ENCODE measurements around the gene ELMOD1. TPM values are rescaled to one million over a fixed set of nuclear protein-coding genes. Genes with fewer than 3 reads are reported as not detected.
"Not testable (repeated sequence)": the region's sequence is repeated elsewhere in the genome, so short reads cannot be mapped to it uniquely, and the experiment has no call there.

ELMOD1 gene
- total RNA-seq, 1 donor = under 0.01 TPM

GRCh38 chr11:107563702-107564101 lies 27.2 kb upstream of the ELMOD1 start:
- peak overlapping the region; percentile 51 for H2AFZ ChIP-seq (ENCODE audit: low read length)
- peak; percentile 68 for TF ChIP-seq CTCF (IDR thresholded peaks at IDR 0.05; ENCODE audit: extremely low read depth, low read depth, low read length)
- H3K27ac ChIP-seq (ENCODE audit: low read depth, low read length) = peak overlapping the region; percentile 86
- H3K27me3 ChIP-seq (ENCODE audit: insufficient read depth, low read length) = peaks cover 3% of the 10 kb centered on the region
- DNase-seq (ENCODE audit: insufficient read length, low spot score, missing footprints) = no peak
- peaks cover 9% of the 10 kb centered on the region for H3K79me2 ChIP-seq (ENCODE audit: insufficient read depth, low read length)
- H4K20me1 ChIP-seq (ENCODE audit: insufficient read depth, low read length) = no peaks in the 10 kb centered on the region
- H3K4me2 ChIP-seq (ENCODE audit: insufficient read depth, low read length) = peak overlapping the region; percentile 89
- H3K36me3 ChIP-seq (ENCODE audit: insufficient read depth, low read length) = no peaks in the 10 kb centered on the region
- no peaks in the 10 kb centered on the region for H3K9me3 ChIP-seq (ENCODE audit: low read depth, low read length)
- peaks cover 50% of the 10 kb centered on the region for H3K4me1 ChIP-seq (ENCODE audit: insufficient read depth, low read length)
- H3K4me3 ChIP-seq (ENCODE audit: insufficient read depth, low read length) = peak overlapping the region; percentile 3

GRCh38 chr11:107564877-107565218 lies 26.1 kb upstream of the ELMOD1 start:
- TF ChIP-seq CTCF (IDR thresholded peaks at IDR 0.05; ENCODE audit: extremely low read depth, low read depth, low read length) = no peak
- Histone ChIP-seq H3K27ac (ENCODE audit: low read depth, low read length) (peak overlapping the region; percentile 83), H3K27me3 (ENCODE audit: insufficient read depth, low read length) (peaks cover 4% of the 10 kb centered on the region)

GRCh38 chr11:107565219-107565937 lies 25.6 kb upstream of the ELMOD1 start, which contains the start of gene ALKBH8:
Gene ALKBH8, minus strand, starts transcription at chr11:107565735. Its CDS starts 4,842 bp downstream, at chr11:107560893.
- no peaks in the 10 kb centered on the region for H3K36me3 ChIP-seq (ENCODE audit: insufficient read depth, low read length)
- DNase-seq (ENCODE audit: insufficient read length, low spot score, missing footprints) = peak; percentile 90
- H4K20me1 ChIP-seq (ENCODE audit: insufficient read depth, low read length) = no peaks in the 10 kb centered on the region
- H3K4me2 ChIP-seq (ENCODE audit: insufficient read depth, low read length) = peak within 1 kb of the TSS; percentile 89
- peak within 1 kb of the TSS; percentile 99 for H2AFZ ChIP-seq (ENCODE audit: low read length)
- peak within 1 kb of the TSS; percentile 83 for H3K27ac ChIP-seq (ENCODE audit: low read depth, low read length)
- H3K4me3 ChIP-seq (ENCODE audit: insufficient read depth, low read length) = peak within 1 kb of the TSS; percentile 87
- H3K27me3 ChIP-seq (ENCODE audit: insufficient read depth, low read length) = peaks cover 4% of the 10 kb centered on the region
- H3K79me2 ChIP-seq (ENCODE audit: insufficient read depth, low read length) = peaks cover 9% of the 10 kb centered on the region
- H3K9me3 ChIP-seq (ENCODE audit: low read depth, low read length) = no peaks in the 10 kb centered on the region
- peaks cover 50% of the 10 kb centered on the region for H3K4me1 ChIP-seq (ENCODE audit: insufficient read depth, low read length)
- TF ChIP-seq CTCF (IDR thresholded peaks at IDR 0.05; ENCODE audit: extremely low read depth, low read depth, low read length) = no peak

More at GRCh38 chr11:107564877-107565218, 26.1 kb upstream of the ELMOD1 start:
- Histone ChIP-seq H3K4me3 (ENCODE audit: insufficient read depth, low read length) (peak overlapping the region; percentile 87), H2AFZ (ENCODE audit: low read length) (peak overlapping the region; percentile 99), H4K20me1 (ENCODE audit: insufficient read depth, low read length) (no peaks in the 10 kb centered on the region), H3K9me3 (ENCODE audit: low read depth, low read length) (no peaks in the 10 kb centered on the region), H3K4me2 (ENCODE audit: insufficient read depth, low read length) (peak overlapping the region; percentile 89), H3K36me3 (ENCODE audit: insufficient read depth, low read length) (no peaks in the 10 kb centered on the region), H3K4me1 (ENCODE audit: insufficient read depth, low read length) (peaks cover 50% of the 10 kb centered on the region), H3K79me2 (ENCODE audit: insufficient read depth, low read length) (peaks cover 9% of the 10 kb centered on the region)
- DNase-seq (ENCODE audit: insufficient read length, low spot score, missing footprints) = no peak

- H3K36me3 ChIP-seq (ENCODE audit: insufficient read depth, low read length); H3K79me2 ChIP-seq (ENCODE audit: insufficient read depth, low read length); DNase-seq (ENCODE audit: insufficient read length, low spot score, missing footprints); H4K20me1 ChIP-seq (ENCODE audit: insufficient read depth, low read length); H3K27me3 ChIP-seq (ENCODE audit: insufficient read depth, low read length); H3K9me3 ChIP-seq (ENCODE audit: low read depth, low read length): not testable (repeated sequence)
- H3K4me1 ChIP-seq (ENCODE audit: insufficient read depth, low read length) = peaks cover 47% of the 10 kb centered on the region
- H3K27ac ChIP-seq (ENCODE audit: low read depth, low read length) = peak overlapping the region; percentile 83
- H3K4me2 ChIP-seq (ENCODE audit: insufficient read depth, low read length) = peak overlapping the region; percentile 89
- H3K4me3 ChIP-seq (ENCODE audit: insufficient read depth, low read length) = peak overlapping the region; percentile 87
- peak overlapping the region; percentile 99 for H2AFZ ChIP-seq (ENCODE audit: low read length)
Observed at GRCh38 chr11:107565955-107566501, 24.9 kb upstream of the ELMOD1 start.

Measured in osteoblast (primary cell).